ENCODE measurements around the gene MYO18A.
A peak's percentile ranks its signal among the peaks of the same experiment; 100 is the strongest.

GRCh38 chr17:29115961-29116803 lies 64.0 kb downstream of the MYO18A start:
- TF ChIP-seq CTCF (IDR thresholded peaks at IDR 0.05; ENCODE audit: insufficient read depth, low read length) = peak; percentile 41
- TF ChIP-seq POLR2AphosphoS5 (IDR thresholded peaks at IDR 0.05; ENCODE audit: low read depth) = no peak
- no peak for TF ChIP-seq REST (IDR thresholded peaks at IDR 0.05; ENCODE audit: insufficient replicate concordance, low read depth)
